ENCODE data around the gene LATS1. TPM values are rescaled to one million over a fixed set of nuclear protein-coding genes. Genes with fewer than 3 reads are reported as not detected.
A peak's percentile ranks its signal among the peaks of the same experiment; 100 is the strongest.

Gene LATS1
- total RNA-seq, 4 donors from 2014 or later = 31.2 to 55.0 (median 44.4) TPM

- DNase-seq (ENCODE audit: low spot score in 2 of 2) = no peak
These were observed 6.0 kb upstream of the LATS1 start for GRCh38 chr6:149723771-149724417.

DNA sequence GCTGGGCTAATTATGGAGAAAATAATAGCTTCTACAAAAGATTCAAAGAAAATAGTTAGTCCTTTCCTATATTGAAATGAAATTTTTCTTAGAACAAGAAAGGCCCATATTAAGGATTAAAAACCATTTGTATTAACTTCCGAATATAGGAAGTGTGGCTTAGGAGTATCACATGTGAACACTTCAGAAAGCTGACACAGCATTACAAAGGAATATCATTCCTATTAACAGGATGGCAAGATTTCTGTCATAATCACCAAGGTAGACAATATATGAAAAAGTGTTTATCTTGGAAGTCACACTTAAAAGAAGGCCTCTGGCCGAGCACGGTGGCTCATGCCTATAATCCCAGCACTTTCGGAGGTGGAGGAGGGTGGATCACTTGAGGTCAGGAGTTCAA is 5.4 kb upstream of the LATS1 start:
- 94% methylated on average over 4 of the region's 4 CpGs for WGBS
- no peak for TF ChIP-seq CTCF (IDR thresholded peaks at IDR 0.05)

More at GRCh38 chr6:149723771-149724417, 6.0 kb upstream of the LATS1 start:
- Histone ChIP-seq H3K27ac (peak overlapping the region; percentile 3), H3K4me3 (no peak overlapping the region), H3K9me3 (no peaks in the 10 kb centered on the region), H3K27me3 (no peaks in the 10 kb centered on the region), H3K4me1 (peaks cover 3% of the 10 kb centered on the region), H3K36me3 (peaks cover 28% of the 10 kb centered on the region)
- WGBS = 52% methylated on average over 10 of the region's 10 CpGs
- TF ChIP-seq POLR2A (IDR thresholded peaks at IDR 0.05) (no peak), CTCF (IDR thresholded peaks at IDR 0.05) (peak; percentile 69 to 77)

DNA sequence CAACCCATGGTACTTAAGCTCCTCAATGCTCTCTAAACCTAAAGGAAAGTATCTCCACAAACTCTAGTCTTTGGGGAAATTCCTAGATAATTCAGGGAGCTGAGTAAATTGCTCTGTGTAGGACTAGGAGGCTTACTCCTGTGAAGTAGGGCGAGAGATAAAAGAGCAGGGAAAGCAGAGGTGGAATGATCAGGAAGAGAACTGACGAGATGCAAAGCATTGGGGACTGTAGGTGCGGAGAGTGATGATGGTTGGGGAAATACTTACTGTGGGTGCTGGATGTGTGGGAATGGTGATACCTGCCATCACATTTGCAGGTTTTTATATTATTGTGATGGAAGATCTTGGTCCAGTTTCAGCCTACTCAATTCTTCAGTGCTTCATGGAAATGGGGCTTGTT is 1.6 kb upstream of the LATS1 start:
- H3K27ac ChIP-seq = no peak overlapping the region
- TF ChIP-seq POLR2AphosphoS5 (IDR thresholded peaks at IDR 0.05) (no peak), EP300 (IDR thresholded peaks at IDR 0.05) (no peak), POLR2A (IDR thresholded peaks at IDR 0.05) (no peak), CTCF (IDR thresholded peaks at IDR 0.05) (no peak)
- H3K4me3 ChIP-seq = no peak overlapping the region
- no peaks in the 10 kb centered on the region for H3K9me3 ChIP-seq
- no peaks in the 10 kb centered on the region for H3K27me3 ChIP-seq
- no peaks in the 10 kb centered on the region for H3K36me3 ChIP-seq
- 97% methylated on average over 3 of the region's 3 CpGs for WGBS
- no peak for DNase-seq (ENCODE audit: low spot score in 2 of 2)
- H3K4me1 ChIP-seq = peaks cover 31% of the 10 kb centered on the region

More for the DNA sequence above, 5.4 kb upstream of the LATS1 start:
- Histone ChIP-seq H3K4me3 (no peak overlapping the region), H3K4me1 (peaks cover 8% of the 10 kb centered on the region), H3K27ac (peak overlapping the region; percentile 3), H3K9me3 (no peaks in the 10 kb centered on the region), H3K36me3 (peaks cover 22% of the 10 kb centered on the region), H3K27me3 (no peaks in the 10 kb centered on the region)
- no peak for DNase-seq (ENCODE audit: low spot score in 2 of 2)

DNA sequence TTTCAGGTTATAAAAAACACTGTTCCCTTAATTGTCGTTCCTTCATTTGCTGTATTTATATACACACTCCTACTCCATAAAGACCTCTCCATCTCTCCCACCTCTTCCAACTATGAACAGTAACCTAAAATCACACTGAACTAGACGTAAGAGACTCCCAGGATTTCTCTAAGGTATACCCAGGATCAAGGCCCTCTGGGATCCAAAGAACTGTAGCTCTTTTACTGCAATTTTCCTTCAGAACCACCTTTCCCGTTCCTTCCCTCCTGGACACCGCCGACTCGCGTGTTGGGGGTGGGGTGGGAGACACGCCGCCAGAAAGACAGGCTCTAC is 680 bp downstream of the LATS1 start:
- peak overlapping the region; percentile 74 for H3K4me3 ChIP-seq
- 0% methylated on average over 9 of the region's 9 CpGs for WGBS
- peaks cover 32% of the 10 kb centered on the region for H3K4me1 ChIP-seq
- H3K36me3 ChIP-seq = no peaks in the 10 kb centered on the region
- no peak for DNase-seq (ENCODE audit: low spot score in 2 of 2)
- H3K9me3 ChIP-seq = no peaks in the 10 kb centered on the region
- H3K27me3 ChIP-seq = no peaks in the 10 kb centered on the region
- peak overlapping the region; percentile 95 for H3K27ac ChIP-seq
- no peak for TF ChIP-seq EP300 (IDR thresholded peaks at IDR 0.05)
- TF ChIP-seq POLR2AphosphoS5 (IDR thresholded peaks at IDR 0.05) = no peak

- WGBS = 6% methylated on average over 8 of the region's 8 CpGs
- peaks cover 32% of the 10 kb centered on the region for H3K4me1 ChIP-seq
- TF ChIP-seq POLR2A (IDR thresholded peaks at IDR 0.05) (no peak), EP300 (IDR thresholded peaks at IDR 0.05) (no peak), POLR2AphosphoS5 (IDR thresholded peaks at IDR 0.05) (no peak), CTCF (IDR thresholded peaks at IDR 0.05) (no peak)
- H3K9me3 ChIP-seq = no peaks in the 10 kb centered on the region
- no peaks in the 10 kb centered on the region for H3K27me3 ChIP-seq
- no peak for DNase-seq (ENCODE audit: low spot score in 2 of 2)
- H3K4me3 ChIP-seq = peak overlapping the region; percentile 74
- peak overlapping the region; percentile 95 for H3K27ac ChIP-seq
- H3K36me3 ChIP-seq = no peaks in the 10 kb centered on the region
These were observed 1.5 kb downstream of the LATS1 start for GRCh38 chr6:149716181-149716963.
